ENCODE measurements around the gene MUC5AC.
"Not testable (repeated sequence)": the region's sequence is repeated elsewhere in the genome, so short reads cannot be mapped to it uniquely, and the experiment has no call there.

Gene MUC5AC

DNA sequence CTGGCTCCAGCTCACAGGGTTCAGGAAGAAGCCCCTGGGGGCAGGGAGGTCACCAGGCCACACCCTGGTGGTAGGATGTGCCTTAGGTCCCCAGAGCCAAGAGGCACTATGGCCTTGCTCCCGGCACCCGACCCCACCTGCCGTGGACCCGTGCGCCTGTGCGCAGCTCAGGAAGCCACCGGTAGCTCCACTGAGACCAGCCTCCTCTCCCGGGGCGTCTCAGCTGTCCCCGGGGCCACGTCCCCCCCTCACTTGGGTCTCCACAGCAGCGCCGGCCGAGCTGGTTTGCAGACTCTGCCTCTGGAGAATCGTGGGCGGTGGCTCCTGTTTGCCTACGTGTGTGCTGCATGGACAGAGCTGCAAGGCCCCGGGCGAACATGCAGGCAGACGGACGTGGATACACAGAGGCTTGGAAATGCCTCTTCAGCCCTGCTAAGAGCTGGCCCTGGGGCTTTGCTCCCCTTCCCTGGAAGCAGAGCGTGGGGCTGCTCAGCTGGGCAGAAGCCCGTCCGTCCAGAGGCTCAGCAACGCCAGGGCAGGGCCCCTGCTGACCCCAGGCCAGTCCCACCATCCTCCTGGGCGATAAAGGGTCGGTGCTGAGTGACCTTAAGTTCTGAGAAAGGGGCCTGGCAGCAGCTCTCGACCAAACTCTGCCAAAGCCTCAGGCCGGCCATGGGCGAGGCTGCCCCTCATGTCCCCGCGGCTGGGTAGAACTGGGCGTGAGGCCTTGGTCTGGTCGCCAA is 49.8 kb downstream of the MUC5AC start:
- peak; percentile 7 for DNase-seq (ENCODE audit: low spot score)
- TF ChIP-seq, protein P1, sequence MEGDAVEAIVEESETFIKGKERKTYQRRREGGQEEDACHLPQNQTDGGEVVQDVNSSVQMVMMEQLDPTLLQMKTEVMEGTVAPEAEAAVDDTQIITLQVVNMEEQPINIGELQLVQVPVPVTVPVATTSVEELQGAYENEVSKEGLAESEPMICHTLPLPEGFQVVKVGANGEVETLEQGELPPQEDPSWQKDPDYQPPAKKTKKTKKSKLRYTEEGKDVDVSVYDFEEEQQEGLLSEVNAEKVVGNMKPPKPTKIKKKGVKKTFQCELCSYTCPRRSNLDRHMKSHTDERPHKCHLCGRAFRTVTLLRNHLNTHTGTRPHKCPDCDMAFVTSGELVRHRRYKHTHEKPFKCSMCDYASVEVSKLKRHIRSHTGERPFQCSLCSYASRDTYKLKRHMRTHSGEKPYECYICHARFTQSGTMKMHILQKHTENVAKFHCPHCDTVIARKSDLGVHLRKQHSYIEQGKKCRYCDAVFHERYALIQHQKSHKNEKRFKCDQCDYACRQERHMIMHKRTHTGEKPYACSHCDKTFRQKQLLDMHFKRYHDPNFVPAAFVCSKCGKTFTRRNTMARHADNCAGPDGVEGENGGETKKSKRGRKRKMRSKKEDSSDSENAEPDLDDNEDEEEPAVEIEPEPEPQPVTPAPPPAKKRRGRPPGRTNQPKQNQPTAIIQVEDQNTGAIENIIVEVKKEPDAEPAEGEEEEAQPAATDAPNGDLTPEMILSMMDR (IDR thresholded peaks at IDR 0.05; ENCODE audit: extremely low read depth, missing control alignments) = no peak

DNA sequence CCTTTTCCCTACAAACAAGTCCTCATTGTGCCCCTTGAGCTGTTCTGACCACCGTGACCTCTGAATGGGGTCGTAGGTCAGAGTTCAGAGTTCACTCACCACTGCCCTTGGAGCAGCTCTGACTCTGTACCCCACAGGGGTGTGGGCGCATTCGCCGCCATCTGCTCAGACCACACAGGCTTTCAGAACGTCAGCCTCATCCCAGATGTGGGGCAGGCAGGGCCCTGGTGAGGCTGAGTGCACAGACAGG is 50.3 kb downstream of the MUC5AC start:
- DNase-seq (ENCODE audit: low spot score) = no peak
- TF ChIP-seq, protein P1 (IDR thresholded peaks at IDR 0.05; ENCODE audit: extremely low read depth, missing control alignments) = no peak

DNA sequence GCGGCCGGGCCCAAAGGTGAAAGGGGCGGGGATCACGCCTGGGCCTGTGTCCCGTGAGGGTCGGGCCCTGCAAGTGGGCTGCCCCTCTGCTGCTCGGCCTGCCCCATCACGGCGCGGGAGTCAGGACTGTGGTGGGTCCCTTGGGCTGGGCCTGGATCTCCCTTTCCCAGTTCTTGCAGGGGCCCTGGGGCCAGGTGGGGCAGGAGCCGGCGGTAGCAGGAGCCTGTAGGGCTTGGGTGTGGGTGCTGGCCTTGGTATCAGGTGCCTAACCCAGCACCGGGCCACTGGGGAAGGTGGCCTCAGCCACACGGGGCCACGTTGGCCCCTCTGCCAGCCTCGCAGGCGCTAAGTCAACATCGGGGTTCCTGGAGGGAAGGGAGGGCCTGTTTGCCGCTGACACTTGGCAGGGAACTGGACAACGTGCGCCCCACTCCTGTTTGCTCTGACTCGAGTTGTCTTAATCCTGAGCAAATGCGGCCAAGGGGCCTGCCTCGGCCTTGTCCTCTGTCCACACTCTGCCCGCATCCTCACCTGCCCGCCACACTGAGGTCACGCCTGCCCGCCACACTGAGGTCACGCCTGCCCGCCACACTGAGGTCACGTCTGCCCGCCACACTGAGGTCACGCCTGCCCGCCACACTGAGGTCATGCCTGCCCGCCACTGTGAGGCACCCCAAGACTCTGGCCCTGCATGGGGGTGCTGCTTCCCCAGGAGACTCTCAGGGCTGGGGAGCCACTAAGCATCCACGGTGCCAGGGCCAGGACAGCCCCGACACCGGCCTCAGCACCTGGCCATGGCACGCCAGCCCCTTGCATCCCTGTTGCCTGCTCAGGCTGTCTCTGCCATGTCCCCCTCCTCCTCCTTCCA is 50.9 kb downstream of the MUC5AC start:
- no peak for DNase-seq (ENCODE audit: low spot score)
- TF ChIP-seq, protein P1 (IDR thresholded peaks at IDR 0.05; ENCODE audit: extremely low read depth, missing control alignments) = no peak

DNA sequence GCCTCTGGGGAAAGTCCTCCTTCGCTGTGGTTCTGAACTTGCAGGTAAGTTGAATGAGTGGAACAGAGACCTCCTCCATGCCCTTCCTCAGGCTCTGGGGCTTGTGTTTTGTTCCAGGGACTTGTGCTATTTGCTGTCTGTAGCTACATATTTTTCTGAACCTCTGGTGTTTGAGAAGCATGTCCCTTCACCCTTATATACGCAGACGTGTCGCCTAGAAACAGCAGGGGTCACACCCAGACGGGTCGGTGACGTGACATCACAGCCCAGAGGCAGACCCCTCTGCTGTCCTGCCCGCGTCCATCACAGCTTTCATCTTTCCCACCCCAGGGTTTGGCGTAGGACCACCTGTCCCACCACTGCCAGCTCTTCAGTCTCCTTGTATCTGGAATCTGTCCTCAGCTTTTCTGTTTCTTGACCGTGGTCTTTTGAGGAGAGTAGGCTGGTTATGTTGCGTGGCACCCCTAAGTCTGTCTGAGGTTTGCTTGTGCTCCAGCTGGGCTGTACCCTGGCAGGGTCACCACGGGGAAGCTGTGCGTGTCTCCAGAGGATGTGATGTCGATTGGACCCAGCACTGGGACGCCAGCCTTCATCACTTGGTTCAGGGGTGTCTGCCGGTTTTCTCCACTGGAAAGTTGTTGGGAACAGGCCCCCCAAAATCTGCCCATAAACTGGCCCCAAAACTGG is 51.8 kb downstream of the MUC5AC start:
- no peak for DNase-seq (ENCODE audit: low spot score)

DNA sequence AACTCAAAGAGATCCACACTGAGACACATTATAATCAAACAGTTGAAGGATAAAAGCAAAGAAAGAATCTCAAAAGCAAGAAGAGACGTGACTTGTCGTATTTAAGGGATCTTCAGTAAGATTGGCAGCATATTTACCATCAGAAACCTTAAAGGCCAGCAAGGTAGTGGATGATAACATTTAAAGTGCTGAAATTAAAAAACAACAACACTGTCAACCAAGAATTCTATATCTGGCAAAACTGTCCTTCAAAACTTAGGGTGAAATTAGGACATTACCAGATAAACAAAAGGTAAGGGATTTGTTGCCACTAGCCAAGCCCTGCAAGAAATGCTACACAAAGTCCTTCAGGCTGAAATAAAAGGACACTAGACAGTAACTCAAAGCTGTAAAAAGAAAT is 54.1 kb downstream of the MUC5AC start:
- no peak for DNase-seq (ENCODE audit: low spot score)
- TF ChIP-seq, protein P1 (IDR thresholded peaks at IDR 0.05; ENCODE audit: extremely low read depth, missing control alignments) = no peak

More for the DNA sequence above, 51.8 kb downstream of the MUC5AC start:
- TF ChIP-seq, protein P1 (IDR thresholded peaks at IDR 0.05; ENCODE audit: extremely low read depth, missing control alignments) = no peak

DNA sequence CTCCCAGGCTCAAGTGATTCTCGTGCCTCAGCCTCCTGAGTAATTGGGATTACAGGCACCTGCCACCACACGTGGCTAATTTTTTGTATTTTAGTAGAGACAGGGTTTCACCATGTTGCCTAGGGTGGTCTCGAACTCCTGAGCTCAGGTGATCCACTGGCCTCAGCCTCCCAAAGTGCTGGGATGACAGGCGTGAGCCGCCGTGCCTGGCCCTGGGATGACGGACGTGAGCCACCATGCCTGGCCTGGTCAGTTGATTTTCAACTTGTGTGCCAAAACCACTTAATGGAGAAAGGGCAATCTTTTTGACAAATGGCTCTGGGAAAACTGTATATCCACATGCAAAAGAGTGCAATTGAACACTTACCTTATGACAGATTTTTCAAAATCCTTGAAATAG is 58.1 kb downstream of the MUC5AC start:
- DNase-seq (ENCODE audit: low spot score) = not testable (repeated sequence)

DNA sequence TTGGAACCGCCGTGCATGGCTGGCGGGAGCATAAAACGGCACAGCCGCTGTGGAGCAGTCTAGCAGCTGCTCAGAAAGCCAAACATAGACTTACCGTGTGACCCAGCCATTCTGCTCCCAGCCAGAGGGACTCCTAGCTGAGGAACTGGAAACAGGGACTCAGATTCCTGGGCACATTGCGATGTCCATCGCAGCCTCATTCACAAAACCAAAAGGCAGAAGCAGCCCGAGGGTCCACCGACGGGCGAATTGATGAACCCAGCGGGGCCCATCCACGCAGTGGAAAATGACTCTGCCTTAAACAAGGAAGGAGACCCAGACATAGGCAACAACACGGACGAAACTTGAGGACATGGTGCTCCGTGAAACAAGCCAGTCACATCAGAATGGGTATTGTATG is 59.4 kb downstream of the MUC5AC start:
- no peak for DNase-seq (ENCODE audit: low spot score)
- TF ChIP-seq, protein P1 (IDR thresholded peaks at IDR 0.05; ENCODE audit: extremely low read depth, missing control alignments) = no peak
